Measurements from ENCODE around the gene RPLP1.

The RPLP1 gene

DNA sequence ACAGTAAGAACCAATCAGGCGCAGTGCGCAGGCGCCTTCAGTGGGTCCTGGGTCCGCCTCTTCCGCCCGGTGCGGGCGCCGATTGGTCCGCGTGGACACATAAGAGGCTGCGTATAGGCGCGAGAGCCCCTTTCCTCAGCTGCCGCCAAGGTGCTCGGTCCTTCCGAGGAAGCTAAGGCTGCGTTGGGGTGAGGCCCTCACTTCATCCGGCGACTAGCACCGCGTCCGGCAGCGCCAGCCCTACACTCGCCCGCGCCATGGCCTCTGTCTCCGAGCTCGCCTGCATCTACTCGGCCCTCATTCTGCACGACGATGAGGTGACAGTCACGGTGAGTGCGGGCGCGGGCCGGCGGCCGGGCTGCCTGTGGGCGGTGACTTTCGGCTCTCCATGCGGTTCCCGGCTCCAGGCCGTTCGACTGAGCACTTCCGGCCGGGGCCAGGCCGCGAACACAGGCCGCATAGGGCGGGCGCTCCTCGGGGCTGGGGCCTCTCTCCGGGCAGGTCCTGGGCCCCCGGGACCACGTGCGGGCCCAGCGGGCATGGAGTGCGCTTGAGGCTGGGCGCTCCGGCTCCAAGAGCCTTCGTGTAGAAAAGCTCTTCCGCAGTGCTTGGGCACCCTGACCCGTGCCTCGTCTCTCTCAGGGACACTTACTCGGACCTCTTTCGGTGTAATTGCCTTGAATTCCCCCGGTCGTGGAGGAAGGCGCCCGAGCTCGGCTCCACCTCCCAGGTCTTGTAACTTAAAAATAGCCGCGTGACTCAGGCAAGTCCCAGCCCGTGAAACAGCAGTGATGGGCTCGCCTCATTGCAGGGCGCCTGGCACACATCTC is at the start of gene RPLP1:
RPLP1 (plus strand) TSS at position 127 of the 830 bp plus-strand sequence; CDS start at position 258, 131 bp downstream.
- DNase-seq (ENCODE audit: low spot score): peak; percentile 91

DNA sequence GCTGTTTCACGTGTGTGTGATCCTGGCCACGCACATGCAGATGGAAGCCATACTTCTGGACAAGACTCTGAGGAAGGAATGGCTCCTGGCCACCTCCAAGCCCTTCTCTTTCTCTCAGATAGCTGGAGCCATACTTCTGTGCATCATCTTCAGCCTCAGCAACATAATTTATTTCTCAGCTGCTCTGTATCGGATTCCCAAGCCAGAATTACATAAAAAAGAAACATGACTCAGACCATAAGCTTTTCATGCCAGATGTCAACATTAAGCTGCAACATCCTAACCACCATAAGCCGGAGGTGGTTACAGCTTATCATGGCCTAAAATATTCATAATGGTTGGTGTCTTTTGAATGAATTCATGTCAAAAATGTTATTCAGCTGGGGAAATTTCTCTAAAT is 49.0 kb upstream of the RPLP1 start:
- no peak for DNase-seq (ENCODE audit: low spot score)

GRCh38 chr15:69405110-69405509 is 47.5 kb upstream of the RPLP1 start:
- no peak for DNase-seq (ENCODE audit: low spot score)

GRCh38 chr15:69407719-69408400 is 44.8 kb upstream of the RPLP1 start:
- DNase-seq (ENCODE audit: low spot score): no peak

DNA sequence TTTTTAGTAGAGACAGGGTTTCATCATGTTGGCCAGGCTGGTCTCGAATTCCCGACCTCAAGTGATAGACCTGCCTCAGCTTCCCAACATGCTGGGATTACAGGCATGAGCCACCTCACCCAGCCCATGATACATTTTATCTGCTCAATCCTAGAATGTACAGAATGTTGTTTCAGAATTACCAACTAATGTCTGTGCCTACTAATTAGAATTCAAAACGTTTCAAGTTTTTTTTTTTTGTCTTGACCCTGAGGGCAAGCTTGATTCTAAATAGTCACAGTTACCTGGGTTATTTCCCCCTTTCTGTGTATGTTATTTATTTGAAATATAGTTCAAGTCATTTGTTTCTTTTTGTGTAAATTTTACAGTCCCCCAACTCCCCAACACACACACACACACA is 43.8 kb upstream of the RPLP1 start:
- DNase-seq (ENCODE audit: low spot score): no peak

- peak; percentile 58 for DNase-seq (ENCODE audit: low spot score)
Measured at GRCh38 chr15:69410248-69410874, 42.3 kb upstream of the RPLP1 start.

- DNase-seq (ENCODE audit: low spot score): no peak
Measured at GRCh38 chr15:69412274-69412673, 40.3 kb upstream of the RPLP1 start.

GRCh38 chr15:69412701-69413100 is 39.9 kb upstream of the RPLP1 start:
- DNase-seq (ENCODE audit: low spot score): no peak

DNA sequence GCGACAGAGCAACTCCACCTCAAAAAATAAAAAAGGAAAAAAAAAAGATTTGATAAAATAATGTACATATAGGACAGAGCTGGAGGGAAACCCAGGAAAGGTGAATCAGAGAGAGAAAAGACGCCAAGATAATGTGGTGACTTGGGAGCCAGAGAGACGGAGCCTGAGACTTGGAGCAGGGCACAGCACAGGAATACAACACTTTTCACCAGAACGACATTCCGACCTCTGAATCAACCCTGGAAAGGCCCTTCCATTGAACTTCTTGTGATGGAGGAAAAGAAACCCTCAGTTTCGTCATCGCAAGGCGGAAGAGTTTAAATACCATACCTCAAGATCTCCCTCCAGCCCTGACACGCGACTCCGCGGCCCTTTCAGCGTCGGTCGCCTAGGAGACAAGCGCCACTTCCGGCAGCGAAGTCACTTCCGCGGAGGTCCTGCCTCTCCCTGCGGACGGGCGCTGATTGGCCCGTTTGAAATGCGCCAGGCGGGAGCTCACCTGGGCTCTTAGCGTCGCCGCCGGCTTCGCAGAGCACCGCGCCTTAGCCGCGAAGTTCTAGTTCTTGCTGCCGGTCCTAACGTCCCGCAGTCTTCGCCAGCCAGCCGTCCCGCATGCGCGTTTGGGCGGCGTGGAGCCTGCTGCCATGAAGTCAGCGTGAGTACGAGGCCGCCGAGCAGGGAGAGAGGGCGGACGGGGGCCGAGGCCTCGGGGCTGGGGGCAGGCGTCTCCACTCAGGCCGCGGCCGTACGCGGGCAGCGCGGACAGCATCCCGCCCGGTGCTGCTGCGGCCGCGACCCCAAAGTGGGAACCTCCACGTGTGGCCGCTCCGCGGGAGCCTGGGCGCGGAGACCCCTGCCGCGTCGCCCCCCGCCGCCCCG is 38.6 kb upstream of the RPLP1 start, which contains the start of gene KIF23:
KIF23 (plus strand) TSS at position 528 of the 879 bp plus-strand sequence; CDS start at position 645, 117 bp downstream.
- DNase-seq (ENCODE audit: low spot score): peak; percentile 87

DNA sequence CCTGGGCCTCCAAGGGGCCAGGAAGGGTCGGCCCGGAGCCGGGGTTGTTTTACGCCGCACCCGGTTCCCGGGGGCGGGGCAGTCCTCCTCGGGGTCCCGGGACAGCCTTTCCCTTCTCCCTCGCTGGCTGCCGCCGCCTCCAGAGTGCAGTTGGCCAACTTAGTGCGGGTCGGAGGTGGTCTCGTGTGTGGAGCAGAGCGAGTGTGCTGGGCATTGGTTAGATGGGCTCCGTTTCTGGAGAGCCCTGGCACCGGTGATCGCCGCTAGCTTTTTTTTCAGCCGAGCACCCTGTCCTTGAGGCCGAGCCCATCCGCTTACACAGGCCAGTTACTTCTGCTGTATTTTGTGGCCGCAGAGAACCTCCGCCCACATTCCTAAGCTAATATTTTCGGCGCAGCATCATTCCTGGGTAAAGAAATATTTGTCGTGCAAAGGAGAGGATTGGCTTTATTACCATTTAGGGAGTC is 37.9 kb upstream of the RPLP1 start:
- peak; percentile 55 for DNase-seq (ENCODE audit: low spot score)

- no peak for DNase-seq (ENCODE audit: low spot score)
Measured at GRCh38 chr15:69415381-69415780, 37.2 kb upstream of the RPLP1 start.

GRCh38 chr15:69417581-69417980 is 35.0 kb upstream of the RPLP1 start:
- no peak for DNase-seq (ENCODE audit: low spot score)

- peak; percentile 71 for DNase-seq (ENCODE audit: low spot score)
Measured at GRCh38 chr15:69421498-69421897, 31.1 kb upstream of the RPLP1 start.

DNA sequence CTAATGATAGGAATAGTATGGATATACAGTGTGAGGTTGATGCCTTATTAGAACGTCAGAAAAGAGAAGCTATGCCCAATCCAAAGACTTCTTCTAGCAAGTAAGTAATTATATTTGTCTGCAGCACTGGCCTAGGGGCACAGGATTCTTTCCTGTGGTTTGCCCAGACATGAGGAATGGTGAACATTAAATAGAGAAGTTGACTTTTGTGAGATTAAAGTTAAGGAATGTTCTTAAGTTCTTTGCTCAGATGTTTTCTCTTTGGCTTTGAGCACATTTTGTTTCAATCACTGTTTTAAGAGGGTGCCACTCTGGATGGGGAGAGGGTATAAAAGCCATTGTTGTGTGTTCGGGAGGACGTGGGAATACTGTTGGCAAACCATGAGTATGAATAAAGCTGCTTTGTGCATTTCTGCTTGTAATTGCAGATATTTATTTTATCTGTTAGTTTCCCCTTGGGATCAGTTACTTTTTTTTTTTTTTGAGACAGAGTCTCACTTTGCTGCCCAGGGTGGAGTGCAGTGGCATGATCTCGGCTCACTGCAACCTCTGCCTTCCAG is 30.2 kb upstream of the RPLP1 start:
- peak; percentile 63 for DNase-seq (ENCODE audit: low spot score)

DNA sequence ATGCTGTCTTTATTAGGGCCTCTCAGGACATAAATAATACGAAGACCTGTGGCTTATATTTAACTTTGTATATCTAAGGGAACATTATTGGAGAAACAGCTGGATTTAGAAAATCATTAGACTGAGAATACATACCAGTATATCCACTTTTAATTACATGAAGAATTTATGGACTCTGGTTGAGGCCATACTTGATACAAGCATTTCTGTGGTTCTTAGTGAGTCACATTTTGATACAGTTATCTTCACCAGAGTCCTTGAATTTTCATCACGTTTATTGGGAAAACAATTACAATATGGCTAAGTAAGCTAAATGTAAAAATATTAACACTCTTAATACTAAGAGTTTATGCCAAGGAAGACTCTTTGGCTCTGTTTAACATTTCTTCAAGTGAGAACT is 28.6 kb upstream of the RPLP1 start:
- no peak for DNase-seq (ENCODE audit: low spot score)

GRCh38 chr15:69424748-69425413 is 27.7 kb upstream of the RPLP1 start:
- no peak for DNase-seq (ENCODE audit: low spot score)

DNA sequence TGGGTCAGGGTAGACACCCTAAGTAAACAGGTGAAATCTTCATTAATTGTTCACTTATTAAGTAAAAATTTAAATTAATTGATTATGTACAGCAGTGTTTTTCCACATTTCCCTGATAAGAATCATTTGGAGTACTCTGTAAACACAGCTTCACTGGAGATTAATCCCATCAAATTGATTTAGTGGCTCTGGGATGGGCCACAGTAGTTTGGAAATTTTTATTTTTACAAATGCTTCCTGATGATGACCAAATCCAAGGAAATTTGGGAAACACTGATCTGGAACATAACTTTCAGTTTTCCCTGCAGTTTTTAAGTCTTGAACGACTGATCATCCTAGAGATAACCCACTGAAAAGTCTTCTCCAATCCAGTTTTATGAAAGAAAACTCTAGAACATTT is 18.8 kb upstream of the RPLP1 start:
- DNase-seq (ENCODE audit: low spot score): no peak

DNA sequence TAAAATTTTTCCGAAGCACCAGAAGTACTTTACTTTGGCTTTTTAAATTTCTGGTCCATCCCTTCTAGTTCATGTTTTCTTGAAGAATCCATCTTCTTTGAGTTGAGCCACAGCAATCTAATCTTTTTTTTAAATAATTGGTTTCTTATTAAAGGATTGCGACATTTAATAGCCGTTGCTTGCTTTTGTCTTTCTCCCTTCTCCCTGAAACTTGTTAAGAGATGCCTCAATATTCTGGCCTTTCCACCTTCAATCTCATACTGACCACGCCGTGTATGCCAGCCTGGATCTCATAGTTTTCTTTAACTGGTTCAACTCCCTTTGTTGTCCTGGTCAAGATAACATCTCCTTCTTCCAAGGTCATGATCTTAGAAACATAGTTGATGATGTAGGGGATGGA is 18.4 kb upstream of the RPLP1 start:
- DNase-seq (ENCODE audit: low spot score): no peak

DNA sequence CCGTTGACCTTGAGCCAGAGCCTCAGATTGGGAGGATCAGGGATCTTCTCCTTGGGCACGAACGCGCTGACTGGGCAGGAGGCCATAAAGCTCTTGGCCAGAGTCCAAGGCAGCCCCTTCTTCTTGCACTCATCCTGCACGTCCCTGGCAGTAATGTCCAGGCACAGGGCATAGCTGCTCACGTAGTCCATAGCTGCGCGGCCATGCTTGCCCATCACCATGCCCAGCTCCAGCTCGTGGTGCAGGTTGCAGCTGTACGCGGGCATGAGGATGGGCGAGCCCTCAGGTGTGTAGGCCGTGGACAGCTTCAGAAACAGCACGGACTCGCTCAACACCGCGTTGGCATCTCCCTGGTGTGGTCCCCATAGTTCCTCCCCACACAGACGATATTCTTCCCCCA is 17.9 kb upstream of the RPLP1 start:
- no peak for DNase-seq (ENCODE audit: low spot score)

GRCh38 chr15:69435985-69436384 is 16.6 kb upstream of the RPLP1 start:
- no peak for DNase-seq (ENCODE audit: low spot score)

GRCh38 chr15:69436951-69437350 is 15.7 kb upstream of the RPLP1 start:
- DNase-seq (ENCODE audit: low spot score): no peak
